H9 (cell line): ENCODE measurements around the gene BRSK2. TPM values are rescaled to one million over a fixed set of nuclear protein-coding genes. Genes with fewer than 3 reads are reported as not detected.

Experiments used
- DNase-seq: peaks from one replicate; pipeline ENCODE4 v3.0.0-alpha.2; 2017
- H2AFZ ChIP-seq: one replicate; pipeline ENCODE4 v1.6.1; 2013; ENCODE audit warnings: mild to moderate bottlenecking, low read length, control low read depth, moderate library complexity
- H2AK5ac ChIP-seq: 2 replicates; pipeline ENCODE4 v1.6.1; 2013; ENCODE audit warnings: low read length, control low read depth, mixed read lengths; ENCODE audit not compliant: insufficient read length
- H2BK120ac ChIP-seq: one replicate; pipeline ENCODE4 v1.6.1; 2013; ENCODE audit warnings: low read depth, mild to moderate bottlenecking, low read length, control low read depth, inconsistent platforms; ENCODE audit not compliant: poor library complexity, severe bottlenecking
- H2BK12ac ChIP-seq: 2 replicates; pipeline ENCODE4 v1.6.1; 2013; ENCODE audit warnings: low read length, control low read depth, mixed read lengths, low read depth; ENCODE audit not compliant: insufficient read length
- H2BK15ac ChIP-seq: 2 replicates; pipeline ENCODE4 v1.6.1; 2013; ENCODE audit warnings: low read depth, low read length, control low read depth
- H2BK20ac ChIP-seq: one replicate; pipeline ENCODE4 v1.6.1; 2013; ENCODE audit warnings: low read depth, mild to moderate bottlenecking, low read length, control low read depth, inconsistent platforms; ENCODE audit not compliant: poor library complexity, severe bottlenecking
- H2BK5ac ChIP-seq: 2 replicates; pipeline ENCODE4 v1.6.1; 2013; ENCODE audit warnings: low read length, control low read depth, mixed read lengths; ENCODE audit not compliant: insufficient read length
- H3K14ac ChIP-seq: 2 replicates; pipeline ENCODE4 v1.6.1; 2013; ENCODE audit warnings: low read length, control low read depth; ENCODE audit not compliant: insufficient read depth
- H3K18ac ChIP-seq: 2 replicates; pipeline ENCODE4 v1.6.1; 2013; ENCODE audit warnings: low read depth, mild to moderate bottlenecking, mixed read lengths, low read length, control low read depth; ENCODE audit not compliant: insufficient read length
- H3K23ac ChIP-seq: 2 replicates; pipeline ENCODE4 v1.6.1; 2013; ENCODE audit warnings: low read length, control low read depth, mixed read lengths, low read depth; ENCODE audit not compliant: insufficient read length
- H3K23me2 ChIP-seq: 2 replicates; pipeline ENCODE4 v1.6.1; 2013; ENCODE audit warnings: low read depth, mild to moderate bottlenecking, mixed read lengths, low read length, control low read depth; ENCODE audit not compliant: insufficient read length, poor library complexity, severe bottlenecking
- H3K27ac ChIP-seq: 2 replicates; pipeline ENCODE4 v1.5.1; 2013; ENCODE audit warnings: low read length, control low read depth, mixed read lengths, low read depth; ENCODE audit not compliant: insufficient read length
- H3K27me3 ChIP-seq: 2 replicates; pipeline ENCODE4 v1.6.1; 2013; ENCODE audit warnings: low read length, control low read depth, inconsistent platforms; ENCODE audit not compliant: insufficient read depth
- H3K4ac ChIP-seq: 2 replicates; pipeline ENCODE4 v1.6.1; 2013; ENCODE audit warnings: low read depth, mild to moderate bottlenecking, control low read depth, inconsistent platforms, low read length, moderate library complexity
- H3K4me1 ChIP-seq: 2 replicates; pipeline ENCODE4 v1.6.1; 2013; ENCODE audit warnings: low read length, control low read depth, inconsistent platforms; ENCODE audit not compliant: insufficient read depth
- H3K4me2 ChIP-seq: 2 replicates; pipeline ENCODE4 v1.6.1; 2013; ENCODE audit warnings: low read length, control low read depth, mixed read lengths; ENCODE audit not compliant: insufficient read length, insufficient read depth
- H3K56ac ChIP-seq: 2 replicates; pipeline ENCODE4 v1.6.1; 2013; ENCODE audit warnings: low read depth, mild to moderate bottlenecking, mixed read lengths, low read length, control low read depth; ENCODE audit not compliant: insufficient read length
- H3K79me1 ChIP-seq: 2 replicates; pipeline ENCODE4 v1.6.1; 2013; ENCODE audit warnings: low read depth, mild to moderate bottlenecking, moderate library complexity, low read length, control low read depth, inconsistent platforms; ENCODE audit not compliant: insufficient read depth, poor library complexity, severe bottlenecking
- H3K79me2 ChIP-seq: 2 replicates; pipeline ENCODE4 v1.6.1; 2013; ENCODE audit warnings: low read length, control low read depth, inconsistent platforms; ENCODE audit not compliant: insufficient read depth
- H3K9ac ChIP-seq: 2 replicates; pipeline ENCODE4 v1.6.1; 2013; ENCODE audit warnings: low read length, control low read depth, mixed read lengths; ENCODE audit not compliant: insufficient read length; ENCODE audit errors: extremely low read depth
- H3K9me3 ChIP-seq: one replicate; pipeline ENCODE4 v1.6.1; 2013; ENCODE audit warnings: low read depth, low read length, inconsistent platforms; ENCODE audit not compliant: control insufficient read depth
- H3T11ph ChIP-seq: one replicate; pipeline ENCODE4 v1.6.1; 2013; ENCODE audit warnings: mild to moderate bottlenecking, low read length, control low read depth, inconsistent platforms
- H4K20me1 ChIP-seq: one replicate; pipeline ENCODE4 v1.6.1; 2013; ENCODE audit not compliant: control insufficient read depth, insufficient read length, insufficient read depth
- H4K5ac ChIP-seq: 2 replicates; pipeline ENCODE4 v1.6.1; 2013; ENCODE audit warnings: low read depth, mild to moderate bottlenecking, mixed read lengths, low read length, control low read depth; ENCODE audit not compliant: insufficient read length
- H4K8ac ChIP-seq: replicated peaks from 2 replicates; pipeline ENCODE4 v1.6.1; 2013; ENCODE audit warnings: low read length, control low read depth, mixed read lengths, low read depth; ENCODE audit not compliant: insufficient read length
- H4K91ac ChIP-seq: 2 replicates; pipeline ENCODE4 v1.6.1; 2013; ENCODE audit warnings: low read depth, mild to moderate bottlenecking, moderate library complexity, mixed read lengths, low read length, control low read depth; ENCODE audit not compliant: insufficient read length
- H3K27ac Mint-ChIP-seq, 3 experiments: 2 replicates in 2 of 3; 3 replicates in 1 of 3; pipeline ENCODE4 v1.8.0; 2020 to 2021; ENCODE audit warnings: mixed read lengths in 3 of 3, mild to moderate bottlenecking in 1 of 3, moderate library complexity in 1 of 3
- H3K27me3 Mint-ChIP-seq: 2 replicates; pipeline ENCODE4 v1.8.0; 2021; ENCODE audit warnings: low read depth, mild to moderate bottlenecking, moderate library complexity, mixed read lengths
- H3K36me3 Mint-ChIP-seq, 3 experiments: 2 replicates in 2 of 3; 3 replicates in 1 of 3; pipeline ENCODE4 v1.8.0; 2020 to 2021; ENCODE audit warnings: low read depth in 3 of 3, mixed read lengths in 3 of 3; ENCODE audit not compliant: insufficient read depth in 1 of 3
- H3K4me1 Mint-ChIP-seq, 2 experiments: 2 replicates each; pipeline ENCODE4 v1.8.0; 2020; ENCODE audit warnings: mixed read lengths in 2 of 2
- H3K4me3 Mint-ChIP-seq, 2 experiments: 2 replicates in 1 of 2; 3 replicates in 1 of 2; pipeline ENCODE4 v1.8.0; 2020 to 2021; ENCODE audit warnings: mild to moderate bottlenecking in 2 of 2, mixed read lengths in 2 of 2, moderate library complexity in 1 of 2
- H3K9me3 Mint-ChIP-seq, 2 experiments: 2 replicates in 1 of 2; 3 replicates in 1 of 2; pipeline ENCODE4 v1.8.0; 2020; ENCODE audit warnings: mild to moderate bottlenecking in 2 of 2, mixed read lengths in 2 of 2, moderate library complexity in 1 of 2
- CTCF ChIP-seq: fragments of 200-600 bp; sonication (generic); conservative IDR thresholded peaks from 3 replicates; pipeline ENCODE4 v1.8.0; 2021; ENCODE audit warnings: antibody characterized with exemption, mild to moderate bottlenecking
- WGBS: extraction: QIAGEN DNeasy Blood & Tissue Kit; methylation state at CpG from one replicate; pipeline ENCODE4 v1.1.7; 2013; ENCODE audit warnings: missing lambda C conversion rate, low lambda C conversion rate, mixed read lengths; ENCODE audit not compliant: insufficient read length; ENCODE audit errors: extremely low coverage; 5-methylcytosine and 5-hydroxymethylcytosine counted together
- total RNA-seq: library from RNA; stranded (reverse); gene quantifications from 2 replicates; pipeline ENCODE4 v1.2.1, GENCODE V29; 2021

BRSK2 gene
- total RNA-seq, 1 experiment from 2014 or later: 28.4 TPM

- H3K4me1 ChIP-seq: no peaks in the 10 kb centered on the region
- H3K36me3 Mint-ChIP-seq: peaks cover 0 to under 1% (median 0%) of the 10 kb centered on the region in 3 experiments; a peak in 2 of 7 replicates
- H3K9me3 Mint-ChIP-seq: peaks cover 0 to under 1% of the 10 kb centered on the region in 2 experiments; a peak in 1 of 5 replicates
- H3K27me3 Mint-ChIP-seq: no peaks in the 10 kb centered on the region
- no peak for DNase-seq
- no peak overlapping the region for H2BK12ac ChIP-seq
- no peak overlapping the region for H2BK5ac ChIP-seq
- no peak overlapping the region for H2AFZ ChIP-seq
- H3K9ac ChIP-seq: no peak overlapping the region
- no peak overlapping the region for H3K23ac ChIP-seq
- peaks cover 4 to 5% of the 10 kb centered on the region in 2 experiments; a peak in 3 of 4 replicates for H3K4me1 Mint-ChIP-seq
- TF ChIP-seq CTCF: no peak
- peaks cover 8% of the 10 kb centered on the region; the same call in 1 of the 2 replicates for H3K79me2 ChIP-seq
- no peaks in the 10 kb centered on the region for H3K9me3 ChIP-seq
- WGBS: no CpG with 5 or more reads among the region's 23 CpGs
- H2BK120ac ChIP-seq: no peak overlapping the region
- no peak overlapping the region for H2BK15ac ChIP-seq
- H3K56ac ChIP-seq: no peak overlapping the region
- H3K79me1 ChIP-seq: peaks cover 10% of the 10 kb centered on the region
- H3K4me2 ChIP-seq: no peak overlapping the region
- no peaks in the 10 kb centered on the region for H3K27me3 ChIP-seq
- no peak overlapping the region for H4K91ac ChIP-seq
- no peak overlapping the region for H3K27ac ChIP-seq
- H3T11ph ChIP-seq: no peak overlapping the region
- H4K5ac ChIP-seq: no peak overlapping the region
- H3K14ac ChIP-seq: no peak overlapping the region; the same call in 1 of the 2 replicates
- H3K27ac Mint-ChIP-seq: no peak overlapping the region
- no peak overlapping the region for H3K4ac ChIP-seq
- H4K20me1 ChIP-seq: peaks cover 3% of the 10 kb centered on the region
- no peaks in the 10 kb centered on the region for H3K23me2 ChIP-seq
- no peak overlapping the region for H2AK5ac ChIP-seq
- H3K18ac ChIP-seq: no peak overlapping the region
- no peak overlapping the region for H4K8ac ChIP-seq
- H2BK20ac ChIP-seq: no peak overlapping the region
- H3K4me3 Mint-ChIP-seq: no peak overlapping the region
Observed at GRCh38 chr11:1398528-1399235, 8.9 kb downstream of the BRSK2 start.
